ENCODE measurements around the gene LMBRD2.

LMBRD2 gene

DNA sequence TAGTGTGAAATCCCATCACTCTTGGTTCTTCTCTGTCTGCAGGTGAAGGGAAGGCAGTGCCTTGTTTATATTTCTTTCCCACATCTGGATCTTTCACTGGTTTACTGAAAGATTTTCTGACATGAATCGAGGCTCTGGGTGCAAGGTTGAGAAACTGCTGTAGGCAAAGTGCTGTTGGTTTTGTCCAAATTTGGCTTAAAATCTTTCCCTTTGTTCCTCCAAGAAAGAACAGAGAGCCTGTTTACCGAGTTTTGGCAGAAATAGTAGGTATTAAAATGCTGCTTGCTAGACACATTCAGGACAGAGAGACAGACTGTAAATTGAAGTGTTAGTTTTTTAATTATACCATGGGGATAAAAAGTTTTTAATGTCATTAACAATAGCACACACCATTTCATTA, 21.7 kb upstream of the LMBRD2 start:
- TF ChIP-seq, protein P1, sequence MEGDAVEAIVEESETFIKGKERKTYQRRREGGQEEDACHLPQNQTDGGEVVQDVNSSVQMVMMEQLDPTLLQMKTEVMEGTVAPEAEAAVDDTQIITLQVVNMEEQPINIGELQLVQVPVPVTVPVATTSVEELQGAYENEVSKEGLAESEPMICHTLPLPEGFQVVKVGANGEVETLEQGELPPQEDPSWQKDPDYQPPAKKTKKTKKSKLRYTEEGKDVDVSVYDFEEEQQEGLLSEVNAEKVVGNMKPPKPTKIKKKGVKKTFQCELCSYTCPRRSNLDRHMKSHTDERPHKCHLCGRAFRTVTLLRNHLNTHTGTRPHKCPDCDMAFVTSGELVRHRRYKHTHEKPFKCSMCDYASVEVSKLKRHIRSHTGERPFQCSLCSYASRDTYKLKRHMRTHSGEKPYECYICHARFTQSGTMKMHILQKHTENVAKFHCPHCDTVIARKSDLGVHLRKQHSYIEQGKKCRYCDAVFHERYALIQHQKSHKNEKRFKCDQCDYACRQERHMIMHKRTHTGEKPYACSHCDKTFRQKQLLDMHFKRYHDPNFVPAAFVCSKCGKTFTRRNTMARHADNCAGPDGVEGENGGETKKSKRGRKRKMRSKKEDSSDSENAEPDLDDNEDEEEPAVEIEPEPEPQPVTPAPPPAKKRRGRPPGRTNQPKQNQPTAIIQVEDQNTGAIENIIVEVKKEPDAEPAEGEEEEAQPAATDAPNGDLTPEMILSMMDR (IDR thresholded peaks at IDR 0.05) = no peak
- TF ChIP-seq ZFX (IDR thresholded peaks at IDR 0.05; ENCODE audit: borderline replicate concordance) = no peak
- H3K27ac ChIP-seq = no peak overlapping the region

GRCh38 chr5:36172599-36172998, 20.9 kb upstream of the LMBRD2 start:
- no peak overlapping the region for H3K27ac ChIP-seq
- TF ChIP-seq ZFX (IDR thresholded peaks at IDR 0.05; ENCODE audit: borderline replicate concordance) = no peak
- TF ChIP-seq, protein P1 (IDR thresholded peaks at IDR 0.05) = no peak

DNA sequence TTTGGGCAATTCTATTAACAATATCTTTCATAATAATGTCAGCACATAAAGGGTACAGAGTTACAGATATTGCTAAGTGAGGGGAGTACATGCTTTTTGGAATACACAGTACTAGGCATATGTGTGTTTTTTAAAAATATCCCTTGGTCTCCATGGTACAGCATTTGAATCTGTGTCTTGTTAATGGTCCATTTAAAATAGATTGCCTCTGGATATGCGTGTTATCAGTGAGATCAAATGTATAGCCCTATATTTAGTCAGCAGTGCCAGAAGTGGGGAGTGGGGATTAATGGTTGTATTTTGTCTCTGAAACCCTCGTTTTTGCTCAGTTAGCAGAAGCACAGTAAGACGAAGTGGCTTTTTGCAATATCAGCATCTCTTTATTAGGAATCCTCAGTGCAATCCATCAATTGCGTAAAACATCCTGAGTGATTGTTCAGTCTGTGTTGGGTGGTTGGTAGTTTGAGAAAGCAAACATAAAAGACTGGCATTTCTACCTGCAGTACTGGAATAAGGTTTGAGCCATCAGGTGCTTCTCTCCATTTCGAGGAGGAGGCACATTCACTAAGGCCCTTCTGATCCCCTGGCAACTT, 19.2 kb upstream of the LMBRD2 start:
- no peak overlapping the region for H3K27ac ChIP-seq
- no peak for TF ChIP-seq ZFX (IDR thresholded peaks at IDR 0.05; ENCODE audit: borderline replicate concordance)
- TF ChIP-seq, protein P1 (IDR thresholded peaks at IDR 0.05) = no peak

GRCh38 chr5:36168737-36169136, 17.1 kb upstream of the LMBRD2 start:
- H3K27ac ChIP-seq = no peak overlapping the region
- TF ChIP-seq, protein P1 (IDR thresholded peaks at IDR 0.05) = no peak
- no peak for TF ChIP-seq ZFX (IDR thresholded peaks at IDR 0.05; ENCODE audit: borderline replicate concordance)

DNA sequence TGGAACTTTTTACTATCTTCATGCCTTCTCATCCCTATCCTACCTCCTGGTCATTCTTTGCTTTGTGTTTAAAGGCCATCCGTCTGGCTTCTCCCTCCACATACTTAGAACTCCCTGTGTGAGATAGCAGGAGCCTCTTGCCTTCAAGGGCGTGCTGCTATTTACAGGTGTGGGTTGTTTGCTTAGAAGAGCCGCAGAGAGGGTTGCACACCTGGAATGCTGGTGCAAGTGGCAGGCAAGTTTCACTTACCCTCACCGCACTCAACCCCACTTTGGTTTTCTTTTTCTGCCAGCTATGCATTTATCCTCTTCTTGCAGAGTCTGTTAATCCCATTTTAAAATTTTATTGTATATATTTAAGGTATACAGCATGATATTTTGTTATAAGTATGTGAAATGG, 12.8 kb upstream of the LMBRD2 start:
- TF ChIP-seq ZFX (IDR thresholded peaks at IDR 0.05; ENCODE audit: borderline replicate concordance) = no peak
- TF ChIP-seq, protein P1 (IDR thresholded peaks at IDR 0.05) = no peak
- H3K27ac ChIP-seq = no peak overlapping the region

- TF ChIP-seq, protein P1 (IDR thresholded peaks at IDR 0.05) = no peak
- no peak for TF ChIP-seq ZFX (IDR thresholded peaks at IDR 0.05; ENCODE audit: borderline replicate concordance)
- no peak overlapping the region for H3K27ac ChIP-seq
Observed at GRCh38 chr5:36162810-36163486, 11.3 kb upstream of the LMBRD2 start.

DNA sequence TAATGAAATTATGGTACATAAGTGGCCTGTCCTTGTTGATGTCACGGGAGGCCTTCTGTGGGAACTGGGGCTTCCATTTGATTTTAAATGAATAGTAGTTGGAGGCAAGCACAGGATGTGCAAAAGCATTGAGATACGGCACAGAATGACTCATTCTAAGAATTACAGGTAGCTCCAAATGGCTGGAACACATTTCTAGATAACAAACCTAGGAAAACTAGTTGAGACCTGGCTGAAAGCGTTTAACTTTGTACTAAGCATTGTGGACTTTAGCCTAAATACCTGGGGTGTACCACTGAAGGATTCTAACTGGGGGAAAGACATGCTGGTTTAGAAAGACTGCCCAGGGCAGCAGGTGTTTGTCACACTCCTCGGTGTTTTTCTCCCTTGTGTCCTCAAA, 9.7 kb upstream of the LMBRD2 start:
- no peak for TF ChIP-seq ZFX (IDR thresholded peaks at IDR 0.05; ENCODE audit: borderline replicate concordance)
- TF ChIP-seq, protein P1 (IDR thresholded peaks at IDR 0.05) = no peak
- H3K27ac ChIP-seq = no peak overlapping the region

All from 22Rv1 (cell line).